Kasumi-1 (cell line): ENCODE results near the gene CHM.
"Not testable (repeated sequence)": the region's sequence is repeated elsewhere in the genome, so short reads cannot be mapped to it uniquely, and the experiment has no call there.

Experiments
- DNase-seq, 2 experiments: peaks; one replicate each; lab custom pipeline; 2025; lab: John Stamatoyannopoulos, UW

Gene CHM, protein sequence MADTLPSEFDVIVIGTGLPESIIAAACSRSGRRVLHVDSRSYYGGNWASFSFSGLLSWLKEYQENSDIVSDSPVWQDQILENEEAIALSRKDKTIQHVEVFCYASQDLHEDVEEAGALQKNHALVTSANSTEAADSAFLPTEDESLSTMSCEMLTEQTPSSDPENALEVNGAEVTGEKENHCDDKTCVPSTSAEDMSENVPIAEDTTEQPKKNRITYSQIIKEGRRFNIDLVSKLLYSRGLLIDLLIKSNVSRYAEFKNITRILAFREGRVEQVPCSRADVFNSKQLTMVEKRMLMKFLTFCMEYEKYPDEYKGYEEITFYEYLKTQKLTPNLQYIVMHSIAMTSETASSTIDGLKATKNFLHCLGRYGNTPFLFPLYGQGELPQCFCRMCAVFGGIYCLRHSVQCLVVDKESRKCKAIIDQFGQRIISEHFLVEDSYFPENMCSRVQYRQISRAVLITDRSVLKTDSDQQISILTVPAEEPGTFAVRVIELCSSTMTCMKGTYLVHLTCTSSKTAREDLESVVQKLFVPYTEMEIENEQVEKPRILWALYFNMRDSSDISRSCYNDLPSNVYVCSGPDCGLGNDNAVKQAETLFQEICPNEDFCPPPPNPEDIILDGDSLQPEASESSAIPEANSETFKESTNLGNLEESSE

DNA sequence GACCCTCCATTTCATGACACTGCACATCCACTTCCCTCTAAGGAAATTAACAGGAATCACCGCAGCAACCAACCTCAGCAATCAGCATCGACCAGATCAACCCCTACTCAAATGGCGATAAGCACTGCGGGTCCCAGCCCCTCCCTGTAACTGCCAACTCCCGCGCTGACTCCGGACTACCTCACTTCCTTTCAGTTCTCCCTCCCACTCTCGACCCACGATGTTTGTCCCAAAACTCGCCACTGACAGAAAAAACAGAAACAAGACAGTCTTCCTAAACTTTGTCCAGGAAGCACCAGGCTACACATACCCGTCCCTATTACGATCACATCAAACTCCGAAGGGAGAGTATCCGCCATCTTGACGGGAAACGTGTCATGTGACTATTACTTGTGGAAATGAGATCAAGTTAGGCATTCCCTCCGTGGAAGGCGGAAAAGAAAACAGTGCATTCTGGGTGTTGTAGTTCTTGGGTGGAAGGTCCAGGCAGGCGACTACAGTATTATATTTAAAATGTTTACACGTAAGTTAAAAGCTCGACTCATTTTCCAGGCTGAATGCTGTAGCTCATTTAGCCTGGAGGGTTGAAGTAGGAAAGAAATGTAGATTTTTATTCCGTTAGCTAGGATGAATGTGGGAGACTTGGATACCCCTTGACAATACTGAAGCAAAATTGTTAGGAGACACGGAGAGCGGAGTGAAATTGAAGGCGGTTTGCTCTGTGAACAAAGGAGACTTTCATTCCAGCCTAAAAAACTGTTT is at the start of gene CHM:
Gene CHM (minus strand): TSS at position 385 of the 762 bp plus-strand sequence. CDS start 26 bp downstream, at position 359.
- no peak for DNase-seq

DNA sequence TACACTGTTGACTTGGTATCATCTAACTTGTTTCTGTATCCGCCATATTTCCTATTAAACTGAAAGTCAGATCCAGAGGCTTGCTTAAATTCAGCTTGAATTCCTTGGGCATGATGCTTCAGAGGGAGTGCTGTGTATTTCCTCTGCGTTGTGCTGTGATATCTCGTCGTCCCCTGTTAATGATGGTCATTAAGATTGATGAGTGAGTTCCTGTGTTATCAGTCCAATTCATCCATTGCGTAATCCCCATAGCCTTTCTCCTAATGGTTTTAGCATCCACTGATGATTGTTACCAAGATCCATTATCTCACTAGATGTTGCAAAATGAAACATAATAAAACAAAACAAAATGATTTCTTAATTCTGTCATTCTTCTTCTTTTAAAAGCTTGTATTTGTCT is 31.3 kb upstream of the CHM start:
- no peak for DNase-seq

DNA sequence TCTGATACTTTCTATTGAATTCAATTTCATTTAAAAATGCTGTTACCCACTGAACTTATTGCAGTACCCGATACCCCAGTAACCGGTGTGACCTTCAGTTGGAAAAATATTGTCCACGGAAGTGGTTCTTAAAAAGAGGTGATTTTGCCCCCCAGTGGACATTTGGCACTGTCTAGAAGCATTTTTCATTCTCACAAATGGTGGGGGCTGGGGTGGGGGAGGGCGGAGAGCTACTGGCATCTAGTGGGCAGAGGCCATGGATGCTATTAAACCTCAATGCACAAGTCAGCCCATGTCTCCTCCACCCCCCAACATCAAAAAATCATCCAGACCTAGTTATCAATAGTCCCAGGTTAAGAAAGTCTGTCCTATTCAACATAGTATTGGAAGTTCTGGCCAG is 19.6 kb upstream of the CHM start:
- no peak for DNase-seq

DNA sequence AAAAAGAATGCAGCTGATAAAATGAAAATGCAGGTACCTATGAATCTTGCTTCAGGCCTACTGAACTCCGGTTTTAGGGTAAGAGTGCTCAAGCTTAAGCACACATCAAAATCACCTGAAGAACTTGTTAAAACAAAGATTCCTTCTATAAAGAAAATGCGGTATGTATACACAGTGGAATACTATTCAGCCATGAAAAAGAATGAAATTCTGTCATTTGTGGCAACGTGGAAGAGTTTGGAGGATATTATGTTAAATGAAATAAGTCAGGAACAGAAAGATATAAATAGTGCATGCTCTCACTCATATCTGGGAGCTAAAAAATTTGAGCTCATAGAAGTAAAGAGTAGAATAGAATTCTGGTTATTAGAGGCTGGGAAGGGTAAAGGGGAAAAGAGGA is 14.0 kb upstream of the CHM start:
- DNase-seq: no peak

DNA sequence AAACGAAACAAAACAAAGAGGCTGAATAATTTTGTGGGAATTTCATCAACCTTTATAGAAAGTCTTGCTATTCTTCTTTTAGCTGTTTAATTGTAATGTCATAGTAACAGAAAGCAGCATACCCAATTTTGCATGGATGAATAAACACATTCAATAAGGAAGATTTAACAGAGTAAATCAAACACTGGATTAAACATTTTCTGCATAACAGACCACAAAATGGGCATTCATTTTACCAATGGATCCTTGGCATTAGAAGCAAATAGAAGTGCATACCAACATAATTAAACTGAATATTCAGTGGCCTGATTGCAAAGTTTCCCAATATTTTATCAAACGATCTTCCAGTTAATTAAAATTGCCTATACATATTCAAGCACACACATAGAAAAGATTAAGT is 4.4 kb upstream of the CHM start:
- no peak for DNase-seq

DNA sequence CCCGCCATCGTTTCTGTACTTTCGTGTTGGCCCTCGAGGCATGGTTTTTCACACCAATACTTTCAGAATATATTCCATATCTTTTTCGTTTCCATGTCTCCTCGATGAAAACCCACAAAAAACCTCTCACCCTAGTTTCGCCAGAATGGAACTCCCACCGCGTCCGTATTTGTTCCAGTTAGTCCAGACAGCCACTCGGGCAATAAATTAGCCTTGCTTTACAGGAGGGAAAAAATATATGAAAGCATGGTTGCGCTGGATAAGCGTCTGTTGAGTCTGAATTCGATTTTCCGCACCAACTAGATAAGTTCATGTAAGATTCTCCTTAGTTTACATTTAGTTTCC is 550 bp upstream of the CHM start:
- no peak for DNase-seq

DNA sequence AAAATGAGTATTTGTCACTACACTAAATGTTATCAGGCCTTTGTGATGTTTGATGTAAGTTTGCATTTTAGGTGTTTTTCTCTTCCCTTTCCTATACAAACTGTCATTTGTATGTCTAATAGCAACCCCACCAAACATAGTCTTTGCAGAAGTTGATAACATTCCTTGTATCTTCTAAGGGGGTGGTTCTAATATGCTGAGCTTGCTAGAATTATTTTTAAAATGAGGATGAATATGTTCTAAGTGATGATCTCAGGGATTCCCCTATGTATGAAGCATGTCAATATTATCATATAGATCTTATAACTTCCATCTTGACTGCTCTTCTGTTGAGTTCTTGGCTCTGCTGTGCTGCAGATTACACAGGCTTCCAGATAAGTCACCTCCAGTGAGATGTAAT is 3.1 kb downstream of the CHM start:
- DNase-seq: no peak

DNA sequence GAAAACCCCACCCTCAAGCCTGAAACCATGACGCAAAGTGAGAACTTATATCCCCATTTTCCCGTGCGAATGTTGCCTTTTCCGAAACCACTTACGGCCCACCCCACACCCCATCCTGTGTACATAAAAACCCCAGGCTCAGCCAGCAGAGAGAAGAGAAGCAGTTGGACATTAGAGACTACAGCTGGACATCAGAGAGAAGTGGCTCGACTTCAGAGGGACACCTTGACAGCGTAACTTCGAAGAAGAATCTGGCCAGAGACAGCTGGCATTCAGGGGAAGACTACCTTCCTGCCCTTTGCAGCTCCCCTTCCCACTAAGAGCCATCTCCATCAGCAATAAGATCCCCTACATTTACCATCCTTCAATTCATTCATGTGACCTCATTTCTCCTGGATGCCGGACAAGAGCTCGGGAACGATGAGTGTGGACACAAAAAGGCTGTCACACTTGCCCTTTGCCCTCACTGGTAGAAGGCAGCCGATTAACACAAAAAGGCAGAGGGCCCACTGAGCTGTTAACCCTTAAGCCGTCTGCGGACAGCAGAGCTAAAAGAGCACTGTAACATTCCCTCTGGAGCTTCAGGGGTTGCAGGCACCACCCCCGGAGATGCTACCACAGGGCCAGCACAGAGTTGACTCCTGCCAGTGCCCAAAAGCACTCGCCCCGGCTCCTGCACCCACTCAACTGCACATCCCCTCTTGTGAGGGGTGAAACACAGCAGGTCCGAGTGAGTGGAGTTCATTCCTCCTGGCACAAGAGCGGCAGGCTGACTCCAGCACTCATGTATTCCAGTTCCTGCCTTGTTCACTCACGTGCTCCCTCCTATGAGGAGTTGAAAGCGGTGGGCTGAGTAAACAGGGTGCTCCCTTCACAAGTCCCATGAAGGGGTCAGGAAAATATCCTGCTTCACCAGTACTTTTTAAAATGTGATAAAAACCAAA is 7.5 kb downstream of the CHM start:
- DNase-seq: no peak

DNA sequence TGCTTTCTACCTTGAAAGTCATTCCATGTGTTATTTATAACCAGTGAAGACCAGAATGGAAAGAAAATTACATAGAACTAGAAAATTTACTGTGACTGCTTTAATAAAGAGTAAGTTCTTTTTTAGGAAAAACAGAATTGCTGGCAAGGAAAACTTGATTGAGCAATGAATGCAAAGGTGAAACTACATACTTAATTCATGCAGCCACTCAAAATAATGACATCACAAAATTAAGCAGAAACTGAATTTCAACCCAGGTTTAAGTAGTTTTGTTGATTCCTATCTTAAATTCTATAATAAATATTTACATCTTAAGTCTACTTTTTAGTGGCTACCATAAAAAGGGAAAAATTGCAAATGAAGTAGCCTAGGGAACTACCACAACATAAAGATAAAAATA is 14.0 kb downstream of the CHM start:
- DNase-seq: no peak

DNA sequence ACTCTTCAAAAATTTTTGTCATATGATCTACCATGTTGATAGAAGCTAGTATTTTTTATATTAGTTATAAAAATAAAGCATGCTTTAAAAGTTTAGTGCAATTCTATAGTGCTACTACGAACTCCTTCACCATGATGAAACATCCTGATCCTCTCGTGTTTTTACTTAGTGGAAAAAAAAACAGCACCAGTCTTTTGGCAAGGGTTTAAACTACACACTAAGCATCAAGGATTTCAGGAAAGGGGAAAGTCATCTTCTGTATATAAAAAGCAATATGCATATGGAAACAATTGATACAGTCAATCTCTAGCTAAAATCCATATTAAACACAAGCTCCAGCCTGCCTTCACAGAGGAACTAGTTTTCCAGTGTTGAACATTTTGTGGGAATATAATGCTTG is 18.7 kb downstream of the CHM start:
- no peak for DNase-seq

DNA sequence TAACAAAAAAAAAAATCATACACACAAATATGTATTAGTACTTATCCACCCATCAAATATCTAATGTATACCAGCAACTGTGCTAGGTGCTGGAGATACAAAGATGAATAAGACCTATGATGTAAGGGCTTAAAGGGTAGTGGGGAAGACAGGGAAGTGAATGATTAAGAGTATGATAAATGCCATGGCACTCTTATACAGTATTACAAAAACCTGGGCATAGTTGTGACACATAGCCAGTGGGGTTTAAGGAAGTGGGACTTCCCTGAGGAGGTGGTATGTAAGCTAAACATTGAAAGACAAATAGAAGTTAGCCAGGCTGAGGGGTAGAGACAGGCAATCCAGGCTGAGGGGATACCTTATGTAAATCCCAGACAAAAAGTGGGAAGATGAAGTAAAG is 23.5 kb downstream of the CHM start:
- no peak for DNase-seq

DNA sequence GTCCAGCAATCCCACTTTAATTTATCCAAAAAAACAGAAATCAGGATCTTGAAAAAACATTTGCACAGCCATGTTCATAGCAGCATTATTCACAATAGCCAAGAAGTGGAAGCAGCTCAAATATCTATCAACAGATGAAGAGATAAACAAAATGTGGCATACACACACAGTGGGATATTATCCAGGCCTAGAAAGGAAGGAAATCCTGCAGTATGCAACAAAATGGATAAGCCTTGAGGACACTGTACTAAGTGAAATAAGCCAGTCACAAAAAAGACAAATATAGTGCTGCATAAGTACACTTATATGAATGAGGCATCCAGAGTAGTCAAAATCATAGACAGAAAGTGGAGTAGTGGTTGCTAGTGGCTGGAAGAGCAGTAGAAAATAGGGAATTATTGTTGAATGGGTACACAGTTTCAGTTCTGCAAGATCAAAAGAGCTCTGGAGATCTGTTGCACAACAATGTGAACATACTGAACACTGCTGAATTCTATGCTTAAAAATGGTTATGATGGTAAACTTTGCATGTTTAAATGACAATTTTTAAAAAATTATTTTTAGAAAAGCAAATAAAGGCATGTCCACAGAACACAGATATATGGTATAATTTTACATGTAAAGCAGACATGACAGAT is 25.6 kb downstream of the CHM start:
- DNase-seq: no peak

DNA sequence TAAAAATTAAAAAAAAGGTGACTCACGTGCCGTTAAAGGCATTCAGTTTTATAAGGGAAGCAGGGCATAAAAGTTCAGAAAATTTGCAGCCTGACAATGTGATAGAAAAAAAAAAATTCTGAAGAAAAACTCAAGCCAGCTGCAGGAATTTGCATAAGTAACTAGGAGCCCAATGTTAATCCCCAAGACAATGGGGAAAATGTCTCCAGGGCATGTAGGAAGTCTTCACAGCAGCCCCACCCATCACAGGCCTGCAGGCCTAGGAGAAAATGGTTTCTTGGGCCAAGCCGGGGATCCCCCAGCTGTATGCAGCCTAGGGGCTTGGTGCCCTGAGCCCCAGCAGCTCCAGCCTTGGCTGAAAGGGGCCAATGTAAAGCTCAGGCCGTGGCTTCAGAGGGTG is 31.2 kb downstream of the CHM start:
- no peak for DNase-seq

DNA sequence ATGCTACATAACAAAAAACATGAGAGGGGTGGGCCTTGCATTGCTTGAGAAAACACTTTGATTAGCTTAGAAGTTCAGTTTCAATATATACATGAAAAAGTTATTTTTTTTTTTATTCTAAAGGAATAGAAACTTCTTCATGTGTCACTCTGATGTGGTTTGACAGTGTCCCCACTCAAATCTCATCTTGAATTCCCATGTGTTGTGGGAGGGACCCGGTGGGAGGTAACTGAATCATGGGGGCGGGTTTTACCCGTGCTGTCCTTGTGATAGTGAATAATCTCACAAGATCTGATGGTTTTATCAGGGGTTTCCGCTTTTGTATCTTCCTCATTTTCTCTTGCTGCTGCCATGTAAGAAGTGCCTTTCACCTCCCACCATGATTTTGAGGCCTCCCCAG is 32.4 kb downstream of the CHM start:
- DNase-seq: not testable (repeated sequence)

DNA sequence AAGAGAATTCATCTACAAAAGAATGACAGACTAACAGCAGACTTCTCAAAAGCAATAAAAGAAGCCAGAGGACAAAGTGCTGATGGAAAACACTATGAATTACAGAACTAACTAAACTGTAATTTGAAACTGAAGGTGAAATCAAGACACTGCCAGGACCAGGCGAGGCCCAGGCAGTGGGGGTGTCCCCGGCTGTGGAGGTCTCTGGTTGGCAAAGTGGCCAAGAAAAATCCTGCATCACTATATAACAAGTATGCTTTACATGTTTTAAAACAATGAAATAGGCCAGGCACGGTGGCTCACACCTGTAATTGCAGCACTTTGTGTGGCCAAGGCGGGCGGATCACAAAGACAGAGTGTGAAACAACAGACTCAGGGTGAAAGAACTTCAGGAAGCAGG is 32.9 kb downstream of the CHM start:
- DNase-seq: no peak

DNA sequence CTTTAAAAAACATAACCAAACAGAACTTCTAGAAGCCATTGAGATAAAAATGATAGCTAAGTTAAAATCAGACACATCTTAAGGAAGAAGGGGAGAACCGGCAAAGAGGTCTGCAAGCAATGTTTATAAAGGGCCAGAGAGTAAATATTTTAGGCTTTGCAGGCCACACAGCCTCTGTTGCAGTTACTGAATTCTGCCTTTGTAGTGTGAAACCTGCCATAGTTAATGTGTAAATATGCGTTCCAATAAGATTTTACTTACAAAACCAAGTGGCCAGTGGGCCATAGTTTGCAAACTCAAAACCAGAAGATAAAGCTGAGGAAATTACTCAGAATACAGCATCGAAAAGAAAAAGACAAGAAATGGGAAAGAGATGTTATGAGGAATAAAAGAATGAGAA is 33.6 kb downstream of the CHM start:
- DNase-seq: no peak

DNA sequence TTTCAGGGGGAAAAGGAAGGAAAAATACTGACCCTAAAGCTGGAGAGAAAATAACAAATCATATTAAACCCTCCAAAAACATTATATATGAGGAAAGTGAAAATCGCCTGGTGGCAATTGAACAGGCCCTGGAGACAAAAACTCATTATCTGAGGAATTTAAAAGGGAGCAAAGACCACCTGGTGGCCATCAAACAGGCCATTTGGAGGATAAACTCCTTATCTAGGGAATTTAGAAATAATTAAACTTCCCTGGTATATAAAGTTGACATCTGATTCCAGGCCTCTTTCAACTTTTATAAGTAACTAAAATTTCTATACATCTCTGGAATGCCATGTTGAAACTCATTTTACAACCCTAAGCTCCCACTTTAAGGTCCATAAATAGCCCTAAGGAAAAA is 35.2 kb downstream of the CHM start:
- DNase-seq: no peak

DNA sequence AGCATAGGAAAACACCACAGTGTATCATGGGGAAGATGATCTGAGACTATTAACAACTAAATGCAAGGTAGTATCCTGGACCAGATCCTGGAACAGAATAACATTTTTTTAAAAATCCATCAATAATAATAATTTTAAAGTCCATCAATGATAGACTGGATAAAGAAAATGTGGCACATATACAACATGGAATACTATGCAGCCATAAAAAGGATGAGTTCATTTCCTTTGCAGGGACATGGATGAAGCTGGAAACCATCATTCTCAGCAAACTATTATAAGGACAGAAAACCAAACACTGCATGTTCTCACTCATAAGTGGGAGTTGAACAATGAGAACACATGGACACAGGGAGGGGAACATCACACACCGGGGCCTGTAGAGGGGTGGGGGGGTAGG is 37.6 kb downstream of the CHM start:
- not testable (repeated sequence) for DNase-seq

DNA sequence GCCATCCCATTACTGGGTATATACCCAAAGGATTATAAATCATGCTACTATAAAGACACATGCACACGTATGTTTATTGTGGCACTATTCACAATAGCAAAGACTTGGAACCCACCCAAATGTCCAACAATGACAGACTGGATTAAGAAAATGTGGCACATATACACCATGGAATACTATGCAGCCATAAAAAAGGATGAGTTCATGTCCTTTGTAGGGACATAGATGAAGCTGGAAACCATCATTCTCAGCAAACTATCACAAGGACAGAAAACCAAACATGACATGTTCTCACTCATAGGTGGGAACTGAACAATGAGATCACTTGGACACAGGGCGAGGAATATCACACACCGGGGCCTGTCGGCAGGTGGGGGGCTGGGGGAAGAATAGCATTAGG is 39.5 kb downstream of the CHM start:
- DNase-seq: not testable (repeated sequence)

DNA sequence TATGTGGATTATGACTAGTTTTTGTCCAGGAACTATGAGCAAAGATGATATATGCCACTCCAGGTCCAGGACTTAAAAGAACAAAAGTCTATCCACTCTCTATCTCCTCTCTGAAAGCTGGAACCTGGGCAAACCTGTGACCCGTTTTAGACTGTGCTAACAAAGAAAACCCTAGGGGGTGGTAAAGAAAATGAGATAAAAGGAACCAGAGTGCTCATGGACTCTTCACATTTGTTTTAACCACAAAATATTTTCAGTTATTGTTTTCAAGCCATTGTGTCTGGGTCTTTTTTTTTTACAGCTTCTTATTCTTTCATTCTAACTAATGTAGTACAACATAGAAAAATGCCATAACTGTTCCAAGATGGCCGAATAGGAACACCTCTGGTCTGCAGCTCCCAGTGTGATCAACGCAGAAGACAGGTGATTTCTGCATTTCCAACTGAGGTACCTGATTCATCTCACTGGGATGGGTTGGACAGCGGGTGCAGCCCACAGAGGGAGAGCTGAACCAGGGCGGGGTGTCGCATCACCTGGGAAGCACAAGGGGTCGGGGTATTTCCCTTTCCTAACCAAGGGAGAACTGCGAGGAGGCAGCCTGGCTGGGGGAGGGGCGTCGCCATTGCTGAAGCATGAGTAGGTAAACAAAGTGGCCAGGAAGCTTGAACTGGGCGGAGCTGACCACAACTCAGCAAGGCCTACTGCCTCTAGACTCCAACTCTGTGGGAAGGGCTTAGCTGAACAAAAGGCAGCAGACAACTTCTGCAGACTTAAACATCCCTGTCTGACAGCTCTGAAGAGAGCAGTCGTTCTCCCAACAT is 45.1 kb downstream of the CHM start:
- no peak for DNase-seq

DNA sequence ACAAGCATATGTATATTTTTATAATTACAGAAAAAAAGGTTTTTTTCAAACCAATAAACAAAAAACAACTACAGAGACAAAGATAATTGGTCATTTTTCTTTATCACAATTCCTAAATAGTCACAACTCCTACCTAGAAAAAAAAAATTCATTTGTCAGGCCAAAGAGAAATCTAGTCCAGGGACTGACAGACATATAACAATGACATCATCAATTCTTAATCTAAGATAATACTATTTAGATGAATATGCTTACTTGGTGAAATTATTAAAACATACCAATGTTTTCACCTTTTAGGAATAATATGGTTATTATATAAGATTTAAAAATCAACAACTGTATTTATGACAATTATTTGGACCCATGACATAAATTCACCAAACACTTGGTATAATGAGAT is 48.4 kb downstream of the CHM start:
- no peak for DNase-seq
